ENCODE results near the gene ITGA6.

- no peak for TF ChIP-seq CTCF (IDR thresholded peaks at IDR 0.05)
- no peak for TF ChIP-seq POLR2AphosphoS5 (IDR thresholded peaks at IDR 0.05)
Measured at GRCh38 chr2:172478353-172478752, 51.0 kb downstream of the ITGA6 start.
